Keratinocyte (primary cell): ENCODE measurements around the gene CEP131. TPM values are rescaled to one million over a fixed set of nuclear protein-coding genes. Genes with fewer than 3 reads are reported as not detected.

ENCODE experiments used
- DNase-seq: peaks from one replicate; pipeline ENCODE4 v3.0.0-alpha.2; 2011; ENCODE audit warnings: low read depth, missing footprints, low spot score
- FAIRE-seq: peaks from 2 replicates; lab custom pipeline; 2011; peaks lifted over from hg19 to GRCh38; lab: Jason Lieb, UNC
- H2AFZ ChIP-seq: 2 replicates; pipeline ENCODE4 v1.6.0; 2012; ENCODE audit warnings: low read length, control low read depth, inconsistent platforms; ENCODE audit not compliant: control insufficient read depth
- H3K27ac ChIP-seq: 2 replicates; pipeline ENCODE4 v1.5.1; 2011; ENCODE audit warnings: low read length; ENCODE audit not compliant: control insufficient read depth, insufficient read depth
- H3K27me3 ChIP-seq: 3 replicates; pipeline ENCODE4 v1.6.0; 2011; ENCODE audit warnings: low read length; ENCODE audit not compliant: control insufficient read depth, insufficient read depth; ENCODE audit errors: extremely low read depth
- H3K36me3 ChIP-seq, 2 experiments: 2 replicates in 1 of 2; 3 replicates in 1 of 2; pipeline ENCODE4 v1.5.1; 2011; ENCODE audit warnings: low read length in 2 of 2, mild to moderate bottlenecking in 1 of 2; ENCODE audit not compliant: control insufficient read depth in 2 of 2, insufficient read depth in 2 of 2; ENCODE audit errors: extremely low read depth in 1 of 2
- H3K4me1 ChIP-seq: 3 replicates; pipeline ENCODE4 v1.5.1; 2011; ENCODE audit warnings: low read length; ENCODE audit not compliant: control insufficient read depth, insufficient read depth; ENCODE audit errors: extremely low read depth
- H3K4me2 ChIP-seq: 3 replicates; pipeline ENCODE4 v1.6.0; 2011; ENCODE audit warnings: low read depth, low read length; ENCODE audit not compliant: control insufficient read depth, insufficient read depth; ENCODE audit errors: extremely low read depth
- H3K4me3 ChIP-seq, 3 experiments: fragments of 200-600 bp in 1 of 3; sonication (generic) in 1 of 3; 2 replicates in 2 of 3; 3 replicates in 1 of 3; pipeline ENCODE4 v1.5.1; 2011 to 2016; ENCODE audit warnings: low read length in 3 of 3, mild to moderate bottlenecking in 3 of 3, control low read depth in 2 of 3, inconsistent platforms in 1 of 3, low read depth in 1 of 3, mixed read lengths in 1 of 3, mixed run types in 1 of 3, moderate library complexity in 1 of 3; ENCODE audit not compliant: control insufficient read depth in 2 of 3, insufficient read depth in 2 of 3; ENCODE audit errors: extremely low read depth in 1 of 3
- H3K79me2 ChIP-seq: 2 replicates; pipeline ENCODE4 v1.6.0; 2012; ENCODE audit warnings: low read length; ENCODE audit not compliant: control insufficient read depth, insufficient read depth
- H3K9ac ChIP-seq: 3 replicates; pipeline ENCODE4 v1.6.0; 2011; ENCODE audit warnings: low read length; ENCODE audit not compliant: control insufficient read depth, insufficient read depth; ENCODE audit errors: extremely low read depth
- H3K9me1 ChIP-seq: 3 replicates; pipeline ENCODE4 v1.6.0; 2011; ENCODE audit warnings: low read length; ENCODE audit not compliant: control insufficient read depth, insufficient read depth; ENCODE audit errors: extremely low read depth
- H3K9me3 ChIP-seq: 2 replicates; pipeline ENCODE4 v1.5.1; 2012; ENCODE audit warnings: low read depth, low read length; ENCODE audit not compliant: control insufficient read depth
- H4K20me1 ChIP-seq: 3 replicates; pipeline ENCODE4 v1.6.0; 2011; ENCODE audit warnings: low read length; ENCODE audit not compliant: control insufficient read depth, insufficient read depth; ENCODE audit errors: extremely low read depth
- CTCF ChIP-seq, 3 experiments: IDR thresholded peaks in 1 of 3; conservative IDR thresholded peaks in 1 of 3; optimal IDR thresholded peaks in 1 of 3; 2 replicates in 2 of 3; 3 replicates in 1 of 3; pipeline versions ENCODE3 to v1.5.1; 2011; ENCODE audit warnings: low read length in 3 of 3, mild to moderate bottlenecking in 3 of 3, moderate library complexity in 2 of 3, control low read depth in 1 of 3, inconsistent platforms in 1 of 3; ENCODE audit not compliant: insufficient read depth in 2 of 3; ENCODE audit errors: extremely low read depth in 1 of 3
- EZH2 ChIP-seq: IDR thresholded peaks from one replicate; pipeline ENCODE4 v1.6.1; 2012; ENCODE audit warnings: inconsistent platforms, mild to moderate bottlenecking, low read length, moderate library complexity
- dilution Hi-C: fragments of 300-500 bp; cut with MboI; formaldehyde crosslinking; loops from one replicate; pipeline ENCODE4 v1.7.0; 2020; ENCODE audit warnings: low sequenced_read_pairs; ENCODE audit not compliant: extremely low pct_ligation_motif_present
- polyA plus RNA-seq, 5 experiments: library from polyadenylated mRNA; depleted of rRNA in 3 of 5; stranded (reverse) in 3 of 5; stranded (forward) in 1 of 5; unstranded in 1 of 5; fragments of >200 nt; gene quantifications; 1 replicate in 1 of 5; 2 replicates in 3 of 5; 3 replicates in 1 of 5; pipeline versions ENCODE4 v1.2.1 to v1.2.3, GENCODE V29; 2011 to 2012; ENCODE audit warnings: missing spikeins in 2 of 5, low read depth in 1 of 5, low replicate concordance in 1 of 5

The CEP131 gene
- polyA plus RNA-seq, 1 donor (not counting 4 experiments of a cell fraction or from before 2014, with no cell fraction given): 2.6 TPM

GRCh38 chr17:81162491-81162890 is 60.3 kb downstream of the CEP131 start:
- TF ChIP-seq CTCF (optimal IDR thresholded peaks at IDR 0.05 in 1 of 3, IDR thresholded peaks at IDR 0.05 in 1 of 3, conservative IDR thresholded peaks at IDR 0.05 in 1 of 3; ENCODE audit: extremely low read depth in 1 of 3, insufficient read depth in 2 of 3, low read length in 3 of 3): no peak
- TF ChIP-seq EZH2: no peak
- Histone ChIP-seq H3K27me3 (peaks cover 41% of the 10 kb centered on the region), H3K79me2 (no peaks in the 10 kb centered on the region), H4K20me1 (peaks cover 2% of the 10 kb centered on the region), H3K9ac (no peak overlapping the region), H3K4me2 (no peak overlapping the region), H2AFZ (no peak overlapping the region), H3K4me1 (no peaks in the 10 kb centered on the region), H3K9me1 (no peaks in the 10 kb centered on the region), H3K9me3 (no peaks in the 10 kb centered on the region), H3K27ac (no peak overlapping the region), H3K36me3 (no peaks in the 10 kb centered on the region), H3K4me3 (no peak overlapping the region)
- FAIRE-seq (no peak), DNase-seq (no peak)
- dilution Hi-C loops: no loop called here

GRCh38 chr17:81161972-81162371 is 60.8 kb downstream of the CEP131 start:
- TF ChIP-seq CTCF (optimal IDR thresholded peaks at IDR 0.05 in 1 of 3, IDR thresholded peaks at IDR 0.05 in 1 of 3, conservative IDR thresholded peaks at IDR 0.05 in 1 of 3; ENCODE audit: extremely low read depth in 1 of 3, insufficient read depth in 2 of 3, low read length in 3 of 3) (no peak), EZH2 (no peak)
- Histone ChIP-seq H3K9me3 (no peaks in the 10 kb centered on the region), H3K4me3 (no peak overlapping the region), H3K9me1 (no peaks in the 10 kb centered on the region), H3K4me1 (no peaks in the 10 kb centered on the region), H3K9ac (no peak overlapping the region), H3K27ac (no peak overlapping the region), H3K4me2 (no peak overlapping the region), H4K20me1 (peaks cover 2% of the 10 kb centered on the region), H2AFZ (no peak overlapping the region), H3K27me3 (peaks cover 36% of the 10 kb centered on the region), H3K36me3 (no peaks in the 10 kb centered on the region), H3K79me2 (no peaks in the 10 kb centered on the region)
- dilution Hi-C loops: no loop called here
- DNase-seq: no peak
- FAIRE-seq: no peak
